Naive thymus-derived CD8-positive, alpha-beta T cell (primary cell): ENCODE measurements around the gene LRRC72. TPM values are rescaled to one million over a fixed set of nuclear protein-coding genes. Genes with fewer than 3 reads are reported as not detected.

Source experiments
- ATAC-seq, 2 donors: fragments of 150-1000 bp; cut with Tn5 transposase in 1 of 2; sonication (Bioruptor Pico), chemical (Tn5 transposase) in 1 of 2; 1 replicate in 1 of 2; 2 replicates in 1 of 2; pipeline ENCODE4 v1.10.0; 2021; ENCODE audit warnings: mild to moderate bottlenecking in 2 of 2, moderate library complexity in 2 of 2
- POLR2A ChIA-PET: fragments of 350-600 bp; sonication (Branson Sonifier 250); formaldehyde crosslinking; loops from one replicate; lab custom pipeline; 2021; ENCODE audit warnings: antibody characterized with exemption; lab: Charles Lee
- DNase-seq, 10 donors: peaks; one replicate each; pipeline versions ENCODE4 v3.0.0 to v3.0.0-alpha.2; 2020 to 2022
- H3K27ac Mint-ChIP-seq, 10 donors: one replicate each; pipeline ENCODE4 v1.8.0; 2020 to 2022; ENCODE audit warnings: mild to moderate bottlenecking in 10 of 10, mixed read lengths in 10 of 10, moderate library complexity in 4 of 10, inconsistent platforms in 1 of 10
- H3K27me3 Mint-ChIP-seq, 5 donors: one replicate each; pipeline ENCODE4 v1.8.0; 2021 to 2022; ENCODE audit warnings: mixed read lengths in 5 of 5
- H3K36me3 Mint-ChIP-seq, 3 donors: one replicate each; pipeline ENCODE4 v1.8.0; 2020 to 2022; ENCODE audit warnings: mixed read lengths in 3 of 3, mild to moderate bottlenecking in 2 of 3, inconsistent platforms in 1 of 3
- H3K4me1 Mint-ChIP-seq, 4 donors: one replicate each; pipeline ENCODE4 v1.8.0; 2021 to 2022; ENCODE audit warnings: mixed read lengths in 4 of 4
- H3K4me3 Mint-ChIP-seq, 10 donors: one replicate each; pipeline ENCODE4 v1.8.0; 2020 to 2022; ENCODE audit warnings: mild to moderate bottlenecking in 10 of 10, mixed read lengths in 10 of 10, moderate library complexity in 6 of 10, inconsistent platforms in 1 of 10
- H3K9me3 Mint-ChIP-seq, 9 donors: one replicate each; pipeline ENCODE4 v1.8.0; 2020 to 2022; ENCODE audit warnings: mixed read lengths in 9 of 9, mild to moderate bottlenecking in 3 of 9, inconsistent platforms in 1 of 9, moderate library complexity in 1 of 9
- polyA plus RNA-seq, 3 donors: library from polyadenylated mRNA; unstranded; fragments of 300-500 nt; fragmentation: Illumina TruSeq; gene quantifications; one replicate each; pipeline ENCODE4 v1.2.3, GENCODE V29; 2021
- total RNA-seq, 8 experiments: library from RNA in 2 of 8; stranded (reverse) in 2 of 8; gene quantifications; one replicate each; pipeline ENCODE4 v1.2.3 and lab custom pipeline; 2021 to 2026

Gene LRRC72
- total and polyA plus RNA-seq, 5 experiments from 2014 or later = not detected

- H3K9me3 Mint-ChIP-seq = no peaks in the 10 kb centered on the region
- H3K27ac Mint-ChIP-seq = peak overlapping the region in 6 of 10 donors; percentile 15 to 90 (median 76)
- no peak for ATAC-seq
- no peak for DNase-seq
- POLR2A ChIA-PET = interaction anchor here (1.0 kb wide), 1 partner anchor 142 kb away, joined by 4 read pairs; the partner anchor contains the start of gene CRPPA
- no peaks in the 10 kb centered on the region for H3K36me3 Mint-ChIP-seq
- peak overlapping the region; percentile 72 to 89 (median 83) for H3K4me3 Mint-ChIP-seq
- H3K4me1 Mint-ChIP-seq = peaks cover 3 to 24% (median 22%) of the 10 kb centered on the region in 4 donors
- H3K27me3 Mint-ChIP-seq = no peaks in the 10 kb centered on the region
Observed at GRCh38 chr7:16562456-16563220, 36.0 kb downstream of the LRRC72 start.

DNA sequence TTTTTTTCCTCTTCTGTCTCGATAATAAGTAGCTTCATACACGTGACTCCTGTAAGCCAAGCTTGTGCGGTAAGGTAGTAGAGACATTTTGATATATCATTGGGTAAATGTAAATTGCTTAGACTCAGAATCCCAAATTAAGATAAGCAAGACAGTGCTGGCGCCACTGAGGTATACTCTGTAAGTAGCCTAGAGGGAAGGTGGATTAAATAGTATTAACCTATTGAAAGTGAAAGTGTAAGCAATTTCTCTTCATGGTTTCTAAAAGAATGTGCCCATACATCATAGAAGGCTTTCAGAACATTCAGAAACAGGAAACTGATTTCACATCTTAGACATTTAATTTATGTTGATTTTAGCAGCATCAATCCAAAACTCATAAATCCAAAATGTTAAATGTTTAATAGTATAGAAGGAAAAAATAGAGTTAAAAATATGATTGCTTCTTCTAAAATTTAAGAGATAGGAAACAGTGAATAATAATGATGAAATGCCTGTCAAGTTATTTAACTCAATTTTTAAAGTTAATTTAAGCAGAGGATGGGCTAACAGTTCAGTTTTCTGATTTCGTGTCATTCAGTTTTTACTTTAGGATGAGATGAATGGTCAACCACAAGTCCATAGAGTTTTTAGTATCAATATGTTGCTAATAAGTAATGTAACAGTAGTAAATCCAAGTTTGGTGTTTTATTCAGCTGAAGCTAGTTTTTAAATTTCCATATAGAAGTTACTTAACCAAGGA lies 36.8 kb downstream of the LRRC72 start:
- POLR2A ChIA-PET = interaction anchor here (1.0 kb wide), 1 partner anchor 142 kb away, joined by 4 read pairs; the partner anchor contains the start of gene CRPPA
- Mint-ChIP-seq H3K4me1 (peaks cover 3 to 24% (median 22%) of the 10 kb centered on the region in 4 donors), H3K36me3 (no peaks in the 10 kb centered on the region)

GRCh38 chr7:16564023-16564380 lies 37.4 kb downstream of the LRRC72 start:
- Mint-ChIP-seq H3K36me3 (no peaks in the 10 kb centered on the region), H3K27ac (peak overlapping the region in 3 of 10 donors; percentile 71 to 90 (median 73)), H3K4me3 (peak overlapping the region in 6 of 10 donors; percentile 46 to 89 (median 80)), H3K27me3 (peaks cover 0 to 11% (median 0%) of the 10 kb centered on the region in 5 donors), H3K4me1 (peaks cover 3 to 24% (median 22%) of the 10 kb centered on the region in 4 donors), H3K9me3 (no peaks in the 10 kb centered on the region)
- DNase-seq = no peak
- ATAC-seq = peak in 1 of 2 donors; percentile 11
- POLR2A ChIA-PET = interaction anchor here (1.0 kb wide), 1 partner anchor 143 kb away, joined by 4 read pairs; the partner anchor contains the start of gene CRPPA

More for the DNA sequence above, 36.8 kb downstream of the LRRC72 start:
- H3K27me3 Mint-ChIP-seq = peaks cover 0 to 6% (median 0%) of the 10 kb centered on the region in 5 donors
- H3K9me3 Mint-ChIP-seq = no peaks in the 10 kb centered on the region
- peak overlapping the region in 9 of 10 donors; percentile 45 to 90 (median 73) for H3K27ac Mint-ChIP-seq
- peak in 3 of 10 donors; percentile 12 to 36 (median 28) for DNase-seq
- peak overlapping the region; percentile 72 to 89 (median 83) for H3K4me3 Mint-ChIP-seq
- peak; percentile 48 to 73 for ATAC-seq

GRCh38 chr7:16564909-16565426 lies 38.3 kb downstream of the LRRC72 start:
- DNase-seq (peak in 4 of 10 donors; percentile 5 to 62 (median 62)), ATAC-seq (peak; percentile 56 to 67)
- Mint-ChIP-seq H3K27me3 (peaks cover 0 to 11% (median 0%) of the 10 kb centered on the region in 5 donors), H3K4me1 (peaks cover 3 to 24% (median 22%) of the 10 kb centered on the region in 4 donors), H3K4me3 (peak overlapping the region in 5 of 10 donors; percentile 29 to 78 (median 50)), H3K27ac (peak overlapping the region in 4 of 10 donors; percentile 14 to 85 (median 56)), H3K36me3 (no peaks in the 10 kb centered on the region), H3K9me3 (no peaks in the 10 kb centered on the region)
- POLR2A ChIA-PET = interaction anchor here (1.0 kb wide), 1 partner anchor 144 kb away, joined by 10 read pairs; the partner anchor contains the start of gene CRPPA

DNA sequence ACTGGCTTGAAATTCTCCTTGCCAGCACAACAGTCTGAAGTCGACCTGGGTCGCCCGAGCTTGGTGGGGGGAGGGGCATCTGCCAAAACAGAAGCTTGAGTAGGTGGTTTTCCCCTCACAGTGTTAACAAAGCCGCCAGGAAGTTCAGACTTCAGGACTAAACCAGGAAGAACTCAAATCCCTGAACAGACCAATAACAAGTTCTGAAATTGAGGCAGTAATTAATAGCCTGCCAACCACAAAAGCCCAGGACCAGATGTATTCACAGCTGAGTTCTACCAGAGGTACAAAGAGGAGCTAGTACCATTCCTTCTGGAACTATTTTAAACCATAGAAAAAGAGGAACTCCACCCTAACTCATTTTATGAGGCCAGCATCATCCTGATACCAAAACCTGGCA lies 45.3 kb downstream of the LRRC72 start:
- H3K27me3 Mint-ChIP-seq = peaks cover 0 to 11% (median 2%) of the 10 kb centered on the region in 5 donors
- POLR2A ChIA-PET = no interaction called here
- peaks cover 0 to 4% (median 0%) of the 10 kb centered on the region in 9 donors for H3K9me3 Mint-ChIP-seq

DNA sequence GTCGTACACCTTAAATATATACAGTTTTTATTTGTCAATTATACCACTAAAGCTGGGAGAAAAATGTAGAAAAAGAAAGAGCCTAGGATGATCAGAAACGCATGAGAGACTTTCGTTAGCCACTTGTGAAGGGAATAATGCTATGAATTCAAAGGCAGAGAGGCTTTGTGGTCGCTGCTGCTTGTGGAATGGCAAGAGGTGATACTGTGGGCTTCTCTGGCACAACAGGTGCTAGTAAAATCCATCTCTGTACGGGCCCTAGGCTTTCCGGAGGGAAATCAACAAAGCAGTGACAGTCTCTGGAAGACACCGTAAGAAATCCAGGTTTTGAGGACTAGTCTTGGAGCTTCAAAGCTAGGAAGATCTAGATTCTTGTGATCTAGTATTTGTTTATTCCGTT lies 52.6 kb downstream of the LRRC72 start:
- Mint-ChIP-seq H3K4me3 (no peak overlapping the region), H3K27ac (no peak overlapping the region), H3K36me3 (no peaks in the 10 kb centered on the region), H3K27me3 (peaks cover 0 to 7% (median 2%) of the 10 kb centered on the region in 5 donors), H3K4me1 (peaks cover 0 to 1% (median 0%) of the 10 kb centered on the region in 4 donors), H3K9me3 (no peaks in the 10 kb centered on the region)
- POLR2A ChIA-PET = no interaction called here
- ATAC-seq = no peak
- DNase-seq = no peak

More for the DNA sequence above, 45.3 kb downstream of the LRRC72 start:
- DNase-seq (no peak), ATAC-seq (no peak)
- H3K36me3 Mint-ChIP-seq = no peaks in the 10 kb centered on the region
- no peak overlapping the region for H3K27ac Mint-ChIP-seq
- H3K4me1 Mint-ChIP-seq = no peaks in the 10 kb centered on the region
- no peak overlapping the region for H3K4me3 Mint-ChIP-seq

- no peak overlapping the region for H3K27ac Mint-ChIP-seq
- POLR2A ChIA-PET = no interaction called here
- no peaks in the 10 kb centered on the region for H3K9me3 Mint-ChIP-seq
- no peaks in the 10 kb centered on the region for H3K36me3 Mint-ChIP-seq
- ATAC-seq (no peak), DNase-seq (no peak)
- no peak overlapping the region for H3K4me3 Mint-ChIP-seq
- H3K27me3 Mint-ChIP-seq = peaks cover 1 to 16% (median 4%) of the 10 kb centered on the region in 5 donors
- H3K4me1 Mint-ChIP-seq = peaks cover 0 to 1% (median 0%) of the 10 kb centered on the region in 4 donors
Observed at GRCh38 chr7:16581286-16581685, 54.7 kb downstream of the LRRC72 start.

GRCh38 chr7:16583834-16584233 lies 57.2 kb downstream of the LRRC72 start:
- Mint-ChIP-seq H3K4me3 (no peak overlapping the region), H3K9me3 (no peaks in the 10 kb centered on the region), H3K27ac (no peak overlapping the region), H3K27me3 (peaks cover 1 to 19% (median 3%) of the 10 kb centered on the region in 5 donors), H3K4me1 (peaks cover 0 to 1% (median 0%) of the 10 kb centered on the region in 4 donors), H3K36me3 (no peaks in the 10 kb centered on the region)
- ATAC-seq (no peak), DNase-seq (no peak)
- POLR2A ChIA-PET = no interaction called here

- no peak for DNase-seq
- no peaks in the 10 kb centered on the region for H3K36me3 Mint-ChIP-seq
- no peak overlapping the region for H3K27ac Mint-ChIP-seq
- H3K9me3 Mint-ChIP-seq = no peaks in the 10 kb centered on the region
- no peak for ATAC-seq
- peaks cover 0 to 19% (median 1%) of the 10 kb centered on the region in 5 donors for H3K27me3 Mint-ChIP-seq
- no peak overlapping the region for H3K4me3 Mint-ChIP-seq
- POLR2A ChIA-PET = no interaction called here
- peaks cover 0 to 1% (median 0%) of the 10 kb centered on the region in 4 donors for H3K4me1 Mint-ChIP-seq
Observed at GRCh38 chr7:16585540-16585939, 58.9 kb downstream of the LRRC72 start.

GRCh38 chr7:16586081-16586874 lies 59.7 kb downstream of the LRRC72 start:
- Mint-ChIP-seq H3K4me1 (peaks cover 0 to 1% (median 0%) of the 10 kb centered on the region in 4 donors), H3K36me3 (no peaks in the 10 kb centered on the region), H3K27ac (peak overlapping the region in 1 of 10 donors; percentile 36), H3K9me3 (no peaks in the 10 kb centered on the region), H3K4me3 (peak overlapping the region in 3 of 10 donors; percentile 13 to 47 (median 36)), H3K27me3 (peaks cover 0 to 19% (median 1%) of the 10 kb centered on the region in 5 donors)
- DNase-seq = no peak
- no peak for ATAC-seq
- POLR2A ChIA-PET = no interaction called here

DNA sequence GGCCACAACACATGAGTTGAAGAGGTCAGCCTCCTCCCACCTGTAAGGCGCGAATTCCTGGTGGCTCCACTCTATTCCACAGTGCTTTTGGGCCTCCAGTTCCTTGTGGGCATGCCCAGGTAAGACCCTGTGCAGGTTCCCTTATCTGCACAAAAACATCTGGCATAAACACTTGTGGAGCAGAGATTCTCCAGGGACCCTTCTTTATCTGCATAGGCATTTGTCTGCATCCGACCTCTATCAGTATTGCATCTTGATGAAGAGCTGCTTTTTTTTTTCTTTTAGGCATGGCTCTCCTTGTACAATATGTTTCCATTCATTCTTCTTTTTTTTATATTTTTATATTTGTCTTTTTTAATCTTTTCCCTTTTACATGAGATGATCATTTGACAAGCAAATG lies 60.5 kb downstream of the LRRC72 start:
- peaks cover 0 to 19% (median 1%) of the 10 kb centered on the region in 5 donors for H3K27me3 Mint-ChIP-seq
- H3K36me3 Mint-ChIP-seq = no peaks in the 10 kb centered on the region
- ATAC-seq (no peak), DNase-seq (no peak)
- H3K4me3 Mint-ChIP-seq = peak overlapping the region in 1 of 10 donors; percentile 47
- H3K27ac Mint-ChIP-seq = no peak overlapping the region
- H3K4me1 Mint-ChIP-seq = peaks cover 0 to 1% (median 0%) of the 10 kb centered on the region in 4 donors
- POLR2A ChIA-PET = no interaction called here
- no peaks in the 10 kb centered on the region for H3K9me3 Mint-ChIP-seq
